ENCODE data around the gene KLK13.

Gene KLK13

GRCh38 chr19:51024924-51025323 is 40.0 kb downstream of the KLK13 start:
- Histone ChIP-seq H3K4me3 (ENCODE audit: insufficient read depth, low read depth, low read length) (no peak overlapping the region), H3K27ac (ENCODE audit: insufficient read depth, low read depth, low read length, poor library complexity, severe bottlenecking) (no peak overlapping the region), H3K9me3 (ENCODE audit: control insufficient read depth, low read length) (no peaks in the 10 kb centered on the region), H3K27me3 (ENCODE audit: control insufficient read depth, insufficient read depth, low read length, poor library complexity, severe bottlenecking) (peaks cover 10% of the 10 kb centered on the region), H3K36me3 (ENCODE audit: control insufficient read depth, insufficient read depth, low read length) (no peaks in the 10 kb centered on the region), H3K4me1 (ENCODE audit: control insufficient read depth, insufficient read depth, low read length) (peaks cover 25% of the 10 kb centered on the region)
- WGBS, 2 experiments = 77 to 81% methylated on average over 5 of the region's 5 CpGs

DNA sequence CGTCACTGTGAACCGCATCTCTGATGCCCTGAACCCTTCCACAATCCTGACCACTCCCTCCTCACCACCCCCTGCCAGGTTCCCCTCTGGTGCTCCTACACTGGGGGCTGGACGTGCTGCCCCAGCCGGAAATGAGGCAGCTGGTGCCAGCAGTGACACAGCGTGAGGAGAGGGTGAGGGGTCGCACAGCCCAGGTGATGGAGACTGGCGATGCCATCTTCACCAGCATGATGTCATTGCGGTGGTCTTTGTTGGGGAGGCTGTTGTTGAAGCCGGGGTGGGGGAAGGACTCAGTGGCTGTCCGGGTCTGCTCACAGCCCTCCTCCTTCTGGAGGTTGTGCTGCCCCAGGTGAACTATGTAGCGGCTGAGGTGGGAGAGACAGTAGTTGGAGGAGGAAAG is 40.9 kb downstream of the KLK13 start:
- 89 to 91% methylated on average over 11 of the region's 11 CpGs for WGBS, 2 experiments
- peaks cover 20% of the 10 kb centered on the region for H3K27me3 ChIP-seq (ENCODE audit: control insufficient read depth, insufficient read depth, low read length, poor library complexity, severe bottlenecking)

DNA sequence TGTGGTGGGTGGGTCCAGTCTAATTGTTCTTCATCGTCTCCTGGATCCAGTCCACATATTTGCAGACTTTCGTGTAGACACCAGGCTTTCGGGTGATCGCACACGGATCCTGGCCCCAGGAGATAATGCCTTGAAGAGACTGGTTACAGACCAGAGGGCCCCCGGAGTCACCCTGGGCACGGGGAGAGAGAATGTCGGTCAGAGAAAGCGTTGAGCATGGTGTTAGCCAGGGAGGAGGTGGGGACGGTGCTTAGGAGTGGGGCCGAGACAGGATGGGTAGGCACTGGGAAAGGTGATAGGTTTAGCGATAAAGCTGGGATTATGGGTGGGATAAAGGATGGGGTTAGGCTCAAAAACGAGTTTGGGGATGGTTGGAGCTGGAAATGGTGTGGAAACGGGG is 42.4 kb downstream of the KLK13 start:
- no peak overlapping the region for H3K27ac ChIP-seq (ENCODE audit: insufficient read depth, low read depth, low read length, poor library complexity, severe bottlenecking)
- 76 to 81% methylated on average over 14 of the region's 14 CpGs for WGBS, 2 experiments
- H3K9me3 ChIP-seq (ENCODE audit: control insufficient read depth, low read length) = no peaks in the 10 kb centered on the region
- H3K4me3 ChIP-seq (ENCODE audit: insufficient read depth, low read depth, low read length) = no peak overlapping the region
- peaks cover 34% of the 10 kb centered on the region for H3K27me3 ChIP-seq (ENCODE audit: control insufficient read depth, insufficient read depth, low read length, poor library complexity, severe bottlenecking)
- peaks cover 27% of the 10 kb centered on the region for H3K4me1 ChIP-seq (ENCODE audit: control insufficient read depth, insufficient read depth, low read length)
- H3K36me3 ChIP-seq (ENCODE audit: control insufficient read depth, insufficient read depth, low read length) = no peaks in the 10 kb centered on the region

More for the DNA sequence above, 40.9 kb downstream of the KLK13 start:
- H3K4me1 ChIP-seq (ENCODE audit: control insufficient read depth, insufficient read depth, low read length) = peaks cover 30% of the 10 kb centered on the region
- no peaks in the 10 kb centered on the region for H3K36me3 ChIP-seq (ENCODE audit: control insufficient read depth, insufficient read depth, low read length)
- no peaks in the 10 kb centered on the region for H3K9me3 ChIP-seq (ENCODE audit: control insufficient read depth, low read length)
- H3K4me3 ChIP-seq (ENCODE audit: insufficient read depth, low read depth, low read length) = no peak overlapping the region
- H3K27ac ChIP-seq (ENCODE audit: insufficient read depth, low read depth, low read length, poor library complexity, severe bottlenecking) = no peak overlapping the region

DNA sequence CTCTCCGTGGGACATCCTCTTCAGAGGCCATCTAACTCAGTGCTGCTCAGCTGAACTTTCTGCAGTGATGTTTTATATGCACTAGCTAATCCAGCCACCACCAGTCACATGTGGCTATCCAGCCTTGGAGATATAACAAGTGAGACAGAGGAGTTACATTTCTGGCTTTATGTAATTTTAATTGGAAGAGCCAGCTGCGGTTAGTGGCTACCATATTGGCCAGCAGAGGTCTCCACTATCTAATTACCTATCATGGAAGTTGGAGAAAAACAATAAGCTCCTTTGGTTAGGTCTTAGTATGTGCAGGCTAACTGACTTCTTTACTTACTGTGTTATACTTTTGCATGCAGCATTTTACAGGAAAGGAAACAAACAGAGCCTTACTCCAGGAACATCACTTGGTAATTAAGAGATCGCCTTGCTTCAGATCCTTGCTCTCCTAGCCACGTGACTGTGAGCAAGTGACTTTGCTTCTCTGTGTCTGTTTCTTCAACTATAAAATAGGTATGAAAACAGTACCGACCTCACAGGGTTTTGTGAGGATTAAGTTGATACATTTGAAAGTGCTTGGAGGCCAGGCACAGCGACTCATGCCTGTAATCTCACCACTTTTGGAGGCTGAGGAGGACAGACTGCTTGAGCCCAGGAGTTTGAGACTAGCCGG is 43.8 kb downstream of the KLK13 start:
- Histone ChIP-seq H3K4me1 (ENCODE audit: control insufficient read depth, insufficient read depth, low read length) (peaks cover 19% of the 10 kb centered on the region), H3K4me3 (ENCODE audit: insufficient read depth, low read depth, low read length) (no peak overlapping the region), H3K27ac (ENCODE audit: insufficient read depth, low read depth, low read length, poor library complexity, severe bottlenecking) (no peak overlapping the region), H3K9me3 (ENCODE audit: control insufficient read depth, low read length) (no peaks in the 10 kb centered on the region), H3K36me3 (ENCODE audit: control insufficient read depth, insufficient read depth, low read length) (no peaks in the 10 kb centered on the region), H3K27me3 (ENCODE audit: control insufficient read depth, insufficient read depth, low read length, poor library complexity, severe bottlenecking) (peaks cover 48% of the 10 kb centered on the region)
- 50 to 55% methylated on average over 7 of the region's 7 CpGs for WGBS, 2 experiments

DNA sequence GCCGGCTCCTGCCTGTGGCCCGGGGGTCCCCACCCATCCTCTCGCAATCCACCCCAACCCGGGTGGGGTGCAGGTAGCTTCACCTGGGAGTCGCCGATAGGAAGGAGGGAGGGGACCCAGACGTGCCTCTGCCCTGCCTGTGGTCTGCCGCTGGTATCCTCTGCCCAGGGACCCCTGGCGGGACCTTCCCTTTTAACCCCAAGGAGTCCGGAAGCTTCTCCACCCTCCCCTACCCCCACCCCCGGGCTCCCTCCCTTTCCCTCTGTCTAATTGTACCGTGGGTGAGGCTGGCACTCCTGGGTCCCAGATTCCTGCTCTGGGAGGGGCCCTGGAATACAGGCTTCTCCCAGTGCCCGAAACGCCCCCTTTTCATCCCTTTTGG is 45.4 kb downstream of the KLK13 start, which contains the start of gene KLK10:
KLK10 (minus strand) TSS at position 166 of the 382 bp plus-strand sequence. CDS start 579 bp downstream, outside the sequence.
- Histone ChIP-seq H3K27me3 (ENCODE audit: control insufficient read depth, insufficient read depth, low read length, poor library complexity, severe bottlenecking) (peaks cover 64% of the 10 kb centered on the region), H3K4me3 (ENCODE audit: insufficient read depth, low read depth, low read length) (peak within 1 kb of the TSS; percentile 20), H3K36me3 (ENCODE audit: control insufficient read depth, insufficient read depth, low read length) (no peaks in the 10 kb centered on the region), H3K27ac (ENCODE audit: insufficient read depth, low read depth, low read length, poor library complexity, severe bottlenecking) (no peak within 1 kb of the TSS), H3K4me1 (ENCODE audit: control insufficient read depth, insufficient read depth, low read length) (peaks cover 10% of the 10 kb centered on the region), H3K9me3 (ENCODE audit: control insufficient read depth, low read length) (no peaks in the 10 kb centered on the region)
- WGBS, 2 experiments = 10% methylated on average over 14 of the region's 14 CpGs

DNA sequence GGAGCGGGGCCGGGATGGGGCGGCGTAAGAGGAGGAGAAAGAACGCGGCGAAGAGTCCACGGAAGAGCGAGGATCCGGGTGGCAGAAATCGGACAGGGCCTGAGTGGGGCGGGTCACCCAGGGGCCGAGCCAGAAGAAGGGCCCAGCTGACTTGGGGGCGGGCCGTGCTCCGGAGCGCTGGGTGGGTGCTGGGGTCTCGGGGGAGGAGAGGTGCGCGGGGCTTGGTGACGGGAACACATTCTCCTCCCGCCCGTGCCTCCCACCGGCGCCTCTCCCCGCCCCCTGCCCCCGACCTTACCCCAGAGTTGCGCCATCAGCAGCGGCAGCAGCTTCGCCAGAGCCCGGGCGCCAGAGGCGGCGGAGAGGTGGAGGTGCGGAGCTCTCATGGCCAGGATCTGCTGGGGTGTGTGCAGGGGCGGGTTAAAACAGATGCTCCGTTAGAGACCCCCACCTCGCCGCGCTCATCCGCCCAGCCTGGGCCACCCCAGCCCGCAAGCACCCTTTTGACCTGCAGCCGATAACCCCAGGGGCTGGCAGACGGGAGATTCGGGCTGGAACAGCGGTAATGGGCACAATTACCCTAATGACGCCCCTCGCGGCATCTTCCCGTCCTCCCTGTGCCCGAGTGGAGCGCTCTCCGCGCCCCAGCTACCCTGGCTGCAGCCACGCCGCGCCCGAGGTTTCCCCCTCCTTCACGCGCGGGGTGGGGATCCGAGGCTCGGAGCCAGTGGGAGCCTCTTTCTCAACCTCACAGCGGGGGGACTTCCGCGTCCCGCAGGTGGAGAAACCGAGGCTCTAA is 45.9 kb downstream of the KLK13 start:
- Histone ChIP-seq H3K4me3 (ENCODE audit: insufficient read depth, low read depth, low read length) (peak overlapping the region; percentile 20), H3K27me3 (ENCODE audit: control insufficient read depth, insufficient read depth, low read length, poor library complexity, severe bottlenecking) (peaks cover 65% of the 10 kb centered on the region), H3K36me3 (ENCODE audit: control insufficient read depth, insufficient read depth, low read length) (no peaks in the 10 kb centered on the region)

DNA sequence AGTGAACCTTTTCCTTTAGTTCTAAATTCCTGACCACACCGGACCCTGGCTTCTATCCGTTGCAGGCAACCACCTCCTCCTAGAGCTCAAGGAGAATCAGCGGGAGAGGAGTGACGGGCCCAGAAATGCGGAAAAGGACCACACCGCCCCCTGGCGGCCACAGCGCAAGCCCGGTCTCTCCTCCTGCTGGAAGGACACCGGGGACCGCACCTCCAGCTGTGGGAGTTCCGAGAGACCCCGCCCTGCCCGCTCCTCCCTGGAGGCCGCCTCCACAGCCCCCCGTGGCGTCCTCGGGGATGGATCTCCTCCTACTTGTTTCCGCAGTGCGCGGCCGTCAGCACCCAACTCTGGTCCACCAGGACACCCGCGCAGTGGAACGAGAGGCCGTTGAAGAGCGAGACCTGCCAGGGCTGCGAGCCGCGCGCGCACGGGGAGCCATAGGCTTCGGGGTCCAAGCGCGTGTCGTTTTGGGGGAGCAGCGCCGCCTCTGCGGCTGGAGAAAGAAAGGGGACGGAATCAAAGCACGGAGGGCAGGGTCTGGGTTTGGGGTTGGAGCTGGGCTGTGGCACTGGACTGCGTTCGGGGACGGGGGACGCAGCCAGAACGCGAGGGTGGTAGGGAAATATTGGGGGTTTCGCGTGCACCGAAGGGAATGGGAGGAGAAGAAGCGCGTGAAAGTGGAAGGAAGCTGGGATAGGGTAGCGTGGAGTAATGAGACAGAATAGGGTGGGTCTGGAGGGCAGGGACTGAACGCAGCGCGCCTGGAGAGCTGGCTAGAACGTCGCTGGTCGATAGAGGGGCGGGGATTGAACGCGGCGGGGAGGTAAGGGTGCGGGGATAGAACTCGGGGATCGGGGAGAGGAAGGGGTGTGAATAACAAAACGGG is 47.9 kb downstream of the KLK13 start:
- peaks cover 10% of the 10 kb centered on the region for H3K4me1 ChIP-seq (ENCODE audit: control insufficient read depth, insufficient read depth, low read length)
- WGBS, 2 experiments = 1 to 2% methylated on average over 68 of the region's 68 CpGs
- H3K27ac ChIP-seq (ENCODE audit: insufficient read depth, low read depth, low read length, poor library complexity, severe bottlenecking) = no peak overlapping the region
- no peaks in the 10 kb centered on the region for H3K36me3 ChIP-seq (ENCODE audit: control insufficient read depth, insufficient read depth, low read length)
- peak overlapping the region; percentile 49 for H3K4me3 ChIP-seq (ENCODE audit: insufficient read depth, low read depth, low read length)
- peaks cover 65% of the 10 kb centered on the region for H3K27me3 ChIP-seq (ENCODE audit: control insufficient read depth, insufficient read depth, low read length, poor library complexity, severe bottlenecking)
- H3K9me3 ChIP-seq (ENCODE audit: control insufficient read depth, low read length) = no peaks in the 10 kb centered on the region

More for the DNA sequence above, 45.9 kb downstream of the KLK13 start:
- H3K27ac ChIP-seq (ENCODE audit: insufficient read depth, low read depth, low read length, poor library complexity, severe bottlenecking) = no peak overlapping the region
- WGBS, 2 experiments = 2% methylated on average over 67 to 68 of the region's 68 CpGs
- no peaks in the 10 kb centered on the region for H3K9me3 ChIP-seq (ENCODE audit: control insufficient read depth, low read length)
- H3K4me1 ChIP-seq (ENCODE audit: control insufficient read depth, insufficient read depth, low read length) = peaks cover 10% of the 10 kb centered on the region

GRCh38 chr19:51015691-51016267 is 49.1 kb downstream of the KLK13 start:
- H3K36me3 ChIP-seq (ENCODE audit: control insufficient read depth, insufficient read depth, low read length) = no peaks in the 10 kb centered on the region
- peaks cover 10% of the 10 kb centered on the region for H3K4me1 ChIP-seq (ENCODE audit: control insufficient read depth, insufficient read depth, low read length)
- H3K27me3 ChIP-seq (ENCODE audit: control insufficient read depth, insufficient read depth, low read length, poor library complexity, severe bottlenecking) = peaks cover 63% of the 10 kb centered on the region
- H3K4me3 ChIP-seq (ENCODE audit: insufficient read depth, low read depth, low read length) = no peak overlapping the region
- 86 to 88% methylated on average over 18 of the region's 19 CpGs for WGBS, 2 experiments
- no peak overlapping the region for H3K27ac ChIP-seq (ENCODE audit: insufficient read depth, low read depth, low read length, poor library complexity, severe bottlenecking)
- no peaks in the 10 kb centered on the region for H3K9me3 ChIP-seq (ENCODE audit: control insufficient read depth, low read length)

- Histone ChIP-seq H3K36me3 (ENCODE audit: control insufficient read depth, insufficient read depth, low read length) (no peaks in the 10 kb centered on the region), H3K4me1 (ENCODE audit: control insufficient read depth, insufficient read depth, low read length) (peaks cover 8% of the 10 kb centered on the region), H3K27me3 (ENCODE audit: control insufficient read depth, insufficient read depth, low read length, poor library complexity, severe bottlenecking) (peaks cover 48% of the 10 kb centered on the region), H3K9me3 (ENCODE audit: control insufficient read depth, low read length) (no peaks in the 10 kb centered on the region), H3K27ac (ENCODE audit: insufficient read depth, low read depth, low read length, poor library complexity, severe bottlenecking) (no peak overlapping the region), H3K4me3 (ENCODE audit: insufficient read depth, low read depth, low read length) (no peak overlapping the region)
- WGBS, 2 experiments = 89 to 94% methylated on average over 6 of the region's 6 CpGs
Measured at GRCh38 chr19:51014242-51014641, 50.6 kb downstream of the KLK13 start.

All from ectodermal cell (in vitro differentiated cells).